ENCODE data around the gene LRRTM4.

GRCh38 chr2:77391119-77391518, 131.1 kb downstream of the LRRTM4 start:
- no peak for TF ChIP-seq EZH2 (IDR thresholded peaks at IDR 0.05; ENCODE audit: insufficient read depth, poor library complexity, severe bottlenecking)
- TF ChIP-seq EZH2phosphoT487 (IDR thresholded peaks at IDR 0.05; ENCODE audit: insufficient read depth, low read depth), result no peak

All from GM23248 (cell line).